Activated B cell treated with CpG ODN at 0.5 μM for 24 hours (primary cell): ENCODE data around the gene CPNE4. TPM values are rescaled to one million over a fixed set of nuclear protein-coding genes. Genes with fewer than 3 reads are reported as not detected.

Source experiments
- ATAC-seq: fragments of 200-7000 bp; cut with Tn5 transposase; one replicate; pipeline ENCODE4 v1.10.0; 2021; ENCODE audit warnings: low read depth, mild to moderate bottlenecking, moderate library complexity
- CTCF ChIA-PET: fragments of 350-600 bp; sonication (Branson Sonifier 250); formaldehyde crosslinking; loops from one replicate; lab custom pipeline; 2021; ENCODE audit warnings: antibody characterized with exemption; lab: Charles Lee
- POLR2A ChIA-PET: fragments of 350-600 bp; sonication (Branson Sonifier 250); formaldehyde crosslinking; loops from one replicate; lab custom pipeline; 2021; ENCODE audit warnings: antibody characterized with exemption; lab: Charles Lee
- DNase-seq: peaks from one replicate; pipeline ENCODE4 v3.0.0; 2022
- H3K27ac Mint-ChIP-seq: one replicate; pipeline ENCODE4 v1.8.0; 2020; ENCODE audit warnings: mixed read lengths
- H3K27me3 Mint-ChIP-seq: one replicate; pipeline ENCODE4 v1.8.0; 2021; ENCODE audit warnings: mixed read lengths
- H3K36me3 Mint-ChIP-seq: one replicate; pipeline ENCODE4 v1.8.0; 2021; ENCODE audit warnings: low read depth, mixed read lengths
- H3K4me1 Mint-ChIP-seq: one replicate; pipeline ENCODE4 v1.8.0; 2021; ENCODE audit warnings: mixed read lengths
- H3K4me3 Mint-ChIP-seq: one replicate; pipeline ENCODE4 v1.8.0; 2020; ENCODE audit warnings: mild to moderate bottlenecking, mixed read lengths
- H3K9me3 Mint-ChIP-seq: one replicate; pipeline ENCODE4 v1.8.0; 2020; ENCODE audit warnings: mixed read lengths
- CTCF ChIP-seq: fragments of 200-600 bp; IDR thresholded peaks from one replicate; pipeline ENCODE4 v1.8.0; 2022; ENCODE audit warnings: antibody characterized with exemption, mild to moderate bottlenecking
- intact Hi-C: fragments of 100-400 bp; cut with micrococcal nuclease; formaldehyde crosslinking; loops from one replicate; pipeline ENCODE4 v1.15.1; 2024
- total RNA-seq: library from RNA; stranded (reverse); gene quantifications from 2 replicates; pipeline ENCODE4 v1.2.3, GENCODE V29; 2022

CPNE4 gene
- total RNA-seq, 1 donor from 2014 or later: not detected

GRCh38 chr3:131484496-131485111, 550.2 kb downstream of the CPNE4 start:
- DNase-seq: no peak
- no peak for TF ChIP-seq CTCF
- no peak overlapping the region for H3K4me3 Mint-ChIP-seq
- no peaks in the 10 kb centered on the region for H3K9me3 Mint-ChIP-seq
- ChIA-PET POLR2A (interaction anchor here (0.7 kb wide), 1 partner anchor 459 kb away, joined by 3 read pairs; no protein-coding TSS in a partner anchor), CTCF (no interaction called here)
- intact Hi-C loops: no loop called here
- peaks cover 61% of the 10 kb centered on the region for H3K36me3 Mint-ChIP-seq
- H3K27me3 Mint-ChIP-seq: no peaks in the 10 kb centered on the region
- no peak overlapping the region for H3K27ac Mint-ChIP-seq
- ATAC-seq: no peak
- H3K4me1 Mint-ChIP-seq: peaks cover 16% of the 10 kb centered on the region
